EH (cell line): Measurements from ENCODE around the gene ANP32B.
"Not testable (repeated sequence)": the region's sequence is repeated elsewhere in the genome, so short reads cannot be mapped to it uniquely, and the experiment has no call there.

Experiments
- DNase-seq: peaks from one replicate; pipeline ENCODE4 v3.0.0-alpha.2; 2015; ENCODE audit warnings: low read depth

Gene ANP32B

GRCh38 chr9:97993000-97993399 is 9.9 kb downstream of the ANP32B start:
- DNase-seq = no peak

- DNase-seq = no peak
Measured at GRCh38 chr9:97994703-97995102, 11.6 kb downstream of the ANP32B start.

GRCh38 chr9:97996676-97997075 is 13.5 kb downstream of the ANP32B start:
- DNase-seq = not testable (repeated sequence)

- no peak for DNase-seq
Measured at GRCh38 chr9:97997330-97998276, 14.5 kb downstream of the ANP32B start.

GRCh38 chr9:98002808-98003207 is 19.7 kb downstream of the ANP32B start:
- no peak for DNase-seq

- DNase-seq = no peak
Measured at GRCh38 chr9:98006127-98006796, 23.1 kb downstream of the ANP32B start.

- DNase-seq = no peak
Measured at GRCh38 chr9:98007251-98007928, 24.2 kb downstream of the ANP32B start.

- DNase-seq = no peak
Measured at GRCh38 chr9:98008764-98009163, 25.6 kb downstream of the ANP32B start.

GRCh38 chr9:98009437-98009836 is 26.3 kb downstream of the ANP32B start:
- no peak for DNase-seq

- peak; percentile 73 for DNase-seq
Measured at GRCh38 chr9:98009936-98010335, 26.8 kb downstream of the ANP32B start.

GRCh38 chr9:98010445-98010844 is 27.3 kb downstream of the ANP32B start:
- DNase-seq = peak; percentile 35

- DNase-seq = no peak
Measured at GRCh38 chr9:98011122-98011521, 28.0 kb downstream of the ANP32B start.

GRCh38 chr9:98016137-98016680 is 33.1 kb downstream of the ANP32B start:
- no peak for DNase-seq

- DNase-seq = no peak
Measured at GRCh38 chr9:98017306-98017705, 34.2 kb downstream of the ANP32B start.

GRCh38 chr9:98018347-98018746 is 35.2 kb downstream of the ANP32B start:
- no peak for DNase-seq

GRCh38 chr9:98019098-98019497 is 36.0 kb downstream of the ANP32B start:
- no peak for DNase-seq

GRCh38 chr9:98019869-98020268 is 36.7 kb downstream of the ANP32B start:
- not testable (repeated sequence) for DNase-seq

- DNase-seq = no peak
Measured at GRCh38 chr9:98020476-98021145, 37.5 kb downstream of the ANP32B start.

- DNase-seq = no peak
Measured at GRCh38 chr9:98021306-98022040, 38.3 kb downstream of the ANP32B start.

- peak; percentile 73 for DNase-seq
Measured at GRCh38 chr9:98022447-98022846, 39.3 kb downstream of the ANP32B start.

- DNase-seq = no peak
Measured at GRCh38 chr9:98024702-98025101, 41.6 kb downstream of the ANP32B start.
